Suprapubic skin (tissue), 4 donors: Measurements from ENCODE around the gene MVB12A.

Experiments
- EP300 ChIP-seq: sonication (generic); formaldehyde crosslinking; IDR thresholded peaks from one replicate; pipeline ENCODE4 v1.6.1; 2017; ENCODE audit warnings: antibody characterized with exemption
- POLR2AphosphoS5 ChIP-seq, 3 donors: sonication (generic); formaldehyde crosslinking; IDR thresholded peaks; one replicate each; pipeline ENCODE4 v1.6.1; 2017; ENCODE audit warnings: antibody characterized with exemption in 3 of 3
- TF ChIP-seq, protein P1 (sequence below), 2 donors: fragments of 200-600 bp in 1 of 2; fragments of 450-650 bp in 1 of 2; sonication (generic) in 1 of 2; IDR thresholded peaks; one replicate each; pipeline ENCODE4 v1.5.1; 2016 to 2019; ENCODE audit warnings: antibody characterized with exemption in 2 of 2, mild to moderate bottlenecking in 1 of 2, moderate library complexity in 1 of 2

DNA sequence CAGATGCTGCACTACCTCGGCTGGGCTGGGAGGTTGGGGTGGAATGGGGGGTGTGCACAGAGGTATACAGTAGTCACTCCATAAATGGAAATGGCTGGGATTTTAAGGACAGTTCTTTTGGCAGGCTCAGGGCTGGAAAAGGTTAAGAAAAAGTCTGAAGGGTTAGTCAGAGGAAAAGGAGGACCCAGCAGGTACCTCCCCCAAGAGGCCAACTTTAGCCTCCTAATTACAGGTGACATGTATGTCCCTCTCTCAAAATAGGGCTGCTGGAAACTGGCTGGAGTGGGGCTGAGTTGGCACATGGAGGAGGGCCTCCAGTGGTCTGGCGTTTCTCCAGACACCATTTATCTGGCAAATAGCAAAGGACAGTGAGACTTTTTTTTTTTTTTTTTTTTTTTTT, 26.8 kb upstream of the MVB12A start:
- TF ChIP-seq, protein P1, sequence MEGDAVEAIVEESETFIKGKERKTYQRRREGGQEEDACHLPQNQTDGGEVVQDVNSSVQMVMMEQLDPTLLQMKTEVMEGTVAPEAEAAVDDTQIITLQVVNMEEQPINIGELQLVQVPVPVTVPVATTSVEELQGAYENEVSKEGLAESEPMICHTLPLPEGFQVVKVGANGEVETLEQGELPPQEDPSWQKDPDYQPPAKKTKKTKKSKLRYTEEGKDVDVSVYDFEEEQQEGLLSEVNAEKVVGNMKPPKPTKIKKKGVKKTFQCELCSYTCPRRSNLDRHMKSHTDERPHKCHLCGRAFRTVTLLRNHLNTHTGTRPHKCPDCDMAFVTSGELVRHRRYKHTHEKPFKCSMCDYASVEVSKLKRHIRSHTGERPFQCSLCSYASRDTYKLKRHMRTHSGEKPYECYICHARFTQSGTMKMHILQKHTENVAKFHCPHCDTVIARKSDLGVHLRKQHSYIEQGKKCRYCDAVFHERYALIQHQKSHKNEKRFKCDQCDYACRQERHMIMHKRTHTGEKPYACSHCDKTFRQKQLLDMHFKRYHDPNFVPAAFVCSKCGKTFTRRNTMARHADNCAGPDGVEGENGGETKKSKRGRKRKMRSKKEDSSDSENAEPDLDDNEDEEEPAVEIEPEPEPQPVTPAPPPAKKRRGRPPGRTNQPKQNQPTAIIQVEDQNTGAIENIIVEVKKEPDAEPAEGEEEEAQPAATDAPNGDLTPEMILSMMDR (IDR thresholded peaks at IDR 0.05): no peak
- TF ChIP-seq POLR2AphosphoS5 (IDR thresholded peaks at IDR 0.05) (no peak), EP300 (no peak)
